K562 (cell line): ENCODE data around the gene FHIT.

Experiments used
- BMI1 ChIP-seq: fragments of 150-350 bp; IDR thresholded peaks from 2 replicates; pipeline ENCODE4 v1.6.1; 2014; ENCODE audit warnings: low read length
- CTCF ChIP-seq, 3 experiments: IDR thresholded peaks in 2 of 3; conservative IDR thresholded peaks in 1 of 3; 2 replicates each; pipeline ENCODE4 v1.5.1; 2011 to 2012; ENCODE audit warnings: low read length in 3 of 3, mild to moderate bottlenecking in 3 of 3, control low read depth in 2 of 3, improper control_type of control experiment in 1 of 3, inconsistent platforms in 1 of 3, low read depth in 1 of 3, mixed read lengths in 1 of 3, moderate library complexity in 1 of 3; ENCODE audit not compliant: insufficient read depth in 2 of 3
- HDAC6 ChIP-seq: IDR thresholded peaks from 2 replicates; pipeline ENCODE4 v1.6.1; 2012; ENCODE audit warnings: low read depth, mild to moderate bottlenecking, control low read depth, inconsistent platforms, low read length, moderate library complexity
- MEIS2 ChIP-seq: fragments of 450-650 bp; IDR thresholded peaks from 2 replicates; pipeline ENCODE4 v1.6.1; 2014; ENCODE audit warnings: mild to moderate bottlenecking; ENCODE audit not compliant: partially characterized antibody
- POLR2A ChIP-seq: fragments of 450-650 bp; conservative IDR thresholded peaks from 2 replicates; pipeline ENCODE4 v1.6.1; 2016
- RHOXF2B ChIP-seq: fragments of 250-450 bp; sonication (Bioruptor Pico); conservative IDR thresholded peaks from 2 replicates; pipeline ENCODE4 v1.5.1; 2021
- TAF1 ChIP-seq: IDR thresholded peaks from 2 replicates; pipeline ENCODE4 v1.6.1; 2011; ENCODE audit warnings: mild to moderate bottlenecking, low read length, moderate library complexity; ENCODE audit not compliant: insufficient read depth, control insufficient read depth, severe bottlenecking; ENCODE audit errors: extremely low read depth
- ZBTB40 ChIP-seq, 2 experiments: fragments of 450-650 bp in 1 of 2; sonication (generic) in 1 of 2; formaldehyde crosslinking in 1 of 2; IDR thresholded peaks; 2 replicates each; pipeline versions ENCODE4 v1.7.1 to v1.9.0; 2016 to 2022; ENCODE audit warnings: inconsistent platforms in 1 of 2, mild to moderate bottlenecking in 1 of 2, missing genetic modification reagents in 1 of 2
- ZNF589 ChIP-seq: fragments of 200-800 bp; sonication (Bioruptor generic); IDR thresholded peaks from 2 replicates; pipeline ENCODE4 v1.6.1; 2016; ENCODE audit warnings: low read depth, missing genetic modification characterization, missing compliant biosample characterization
- ZNF785 ChIP-seq: fragments of 250-450 bp; sonication (Bioruptor Pico); IDR thresholded peaks from 2 replicates; pipeline ENCODE4 v1.4.0; 2020; ENCODE audit warnings: mild to moderate bottlenecking

- TF ChIP-seq MEIS2 (peak; percentile 44), ZNF589 (CRISPR knock-in tag) (no peak), POLR2A (no peak), CTCF (IDR thresholded peaks at IDR 0.05 in 2 of 3, conservative IDR thresholded peaks at IDR 0.05 in 1 of 3; ENCODE audit: insufficient read depth in 2 of 3, low read depth in 1 of 3, low read length in 3 of 3) (no peak), TAF1 (no peak), BMI1 (no peak), RHOXF2B (CRISPR knock-in tag) (no peak), HDAC6 (no peak), ZNF785 (CRISPR knock-in tag) (no peak), ZBTB40 (IDR thresholded peaks at IDR 0.05) (no peak), ZBTB40 (CRISPR knock-in tag; IDR thresholded peaks at IDR 0.05) (no peak)
Observed at GRCh38 chr3:60325610-60326170, 925.6 kb downstream of the FHIT start.
